Measurements from ENCODE around the gene SULT2B1.
"Not testable (repeated sequence)": the region's sequence is repeated elsewhere in the genome, so short reads cannot be mapped to it uniquely, and the experiment has no call there.

SULT2B1 gene

DNA sequence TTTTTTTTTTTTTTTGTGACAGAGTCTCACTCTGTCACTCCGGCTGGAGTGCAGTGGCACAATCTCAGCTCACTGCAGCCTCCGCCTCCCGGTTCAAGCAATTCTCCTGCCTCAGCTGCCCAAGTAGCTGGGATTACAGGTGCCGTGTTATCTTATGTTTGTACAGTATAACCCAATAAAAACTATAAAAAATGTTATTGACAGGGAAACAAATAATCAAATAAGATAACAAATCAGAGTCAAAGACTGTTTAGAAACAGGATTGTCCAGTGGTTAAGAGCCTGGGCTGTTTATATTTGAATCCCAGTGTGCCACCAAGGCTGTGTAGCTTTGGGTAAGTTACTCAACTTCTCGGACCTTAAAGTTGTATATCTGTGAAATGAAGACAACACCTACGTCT lies 21.2 kb upstream of the SULT2B1 start:
- H2BK5ac ChIP-seq (ENCODE audit: low read depth, low read length, poor library complexity) = no peak overlapping the region
- H3K36me3 ChIP-seq (ENCODE audit: control insufficient read depth in 1 of 2, insufficient read depth in 2 of 2, low read length in 2 of 2) = no peaks in the 10 kb centered on the region
- H2BK120ac ChIP-seq (ENCODE audit: insufficient read depth, low read length, poor library complexity) = no peak overlapping the region
- H4K12ac ChIP-seq (ENCODE audit: low read depth, low read length) = no peak overlapping the region
- no peak overlapping the region for H3K14ac ChIP-seq (ENCODE audit: low read length)
- H2AFZ ChIP-seq (ENCODE audit: insufficient read depth, low read length, poor library complexity) = no peak overlapping the region
- H3K4ac ChIP-seq (ENCODE audit: low read depth, low read length) = no peak overlapping the region
- no peak overlapping the region for H4K91ac ChIP-seq (ENCODE audit: low read depth, low read length)
- no peak overlapping the region for H2AK5ac ChIP-seq (ENCODE audit: low read length)
- peaks cover 5% of the 10 kb centered on the region for H3K9me3 ChIP-seq (ENCODE audit: insufficient read depth, low read depth, low read length)
- no peaks in the 10 kb centered on the region for H3K79me2 ChIP-seq (ENCODE audit: control insufficient read depth, insufficient read depth, low read length, poor library complexity)
- WGBS (ENCODE audit: extremely low coverage, insufficient coverage, insufficient read length) = no CpG with 5 or more reads among the region's 6 CpGs
- no peaks in the 10 kb centered on the region for H3K27me3 ChIP-seq (ENCODE audit: insufficient read depth, low read length)
- H3K4me1 ChIP-seq (ENCODE audit: control insufficient read depth in 1 of 2, insufficient read depth in 2 of 2, low read length in 2 of 2) = no peaks in the 10 kb centered on the region
- H3K9ac ChIP-seq (ENCODE audit: low read length) = no peak overlapping the region
- H3K27ac ChIP-seq (ENCODE audit: low read depth, low read length) = no peak overlapping the region
- no peak overlapping the region for H3K4me2 ChIP-seq (ENCODE audit: low read length)
- H3K79me1 ChIP-seq (ENCODE audit: low read length) = no peaks in the 10 kb centered on the region
- H3K18ac ChIP-seq (ENCODE audit: low read length) = no peak overlapping the region
- no peak for DNase-seq
- H4K8ac ChIP-seq (ENCODE audit: low read depth, low read length) = no peak overlapping the region
- H3K4me3 ChIP-seq (ENCODE audit: low read depth, low read length) = no peak overlapping the region
- no peak overlapping the region for H3K23ac ChIP-seq (ENCODE audit: low read length)
- H2BK12ac ChIP-seq (ENCODE audit: low read length) = no peak overlapping the region

DNA sequence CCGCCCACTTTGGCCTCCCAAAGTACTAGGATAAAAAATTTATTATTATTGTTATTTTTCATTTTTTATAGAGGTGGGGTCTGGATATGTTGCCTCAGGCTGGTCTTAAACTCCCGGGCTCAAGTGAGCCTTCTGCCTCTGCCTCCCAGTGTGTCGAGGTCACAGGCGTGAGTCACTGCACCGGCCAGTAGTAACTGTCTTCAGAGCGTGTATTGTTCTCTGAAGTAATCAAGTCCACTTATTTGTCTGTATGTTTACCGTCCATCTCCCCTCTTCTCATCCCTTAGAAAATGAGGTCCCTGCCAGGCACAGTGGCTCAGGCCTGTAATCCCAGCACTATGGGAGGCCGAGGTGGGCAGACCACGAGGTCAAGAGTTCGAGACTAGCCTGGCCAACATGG lies 18.2 kb upstream of the SULT2B1 start:
- Histone ChIP-seq H2BK12ac (ENCODE audit: low read length) (no peak overlapping the region), H3K14ac (ENCODE audit: low read length) (no peak overlapping the region), H3K79me2 (ENCODE audit: control insufficient read depth, insufficient read depth, low read length, poor library complexity) (no peaks in the 10 kb centered on the region), H3K4me2 (ENCODE audit: low read length) (no peak overlapping the region), H3K27ac (ENCODE audit: low read depth, low read length) (no peak overlapping the region), H3K79me1 (ENCODE audit: low read length) (no peaks in the 10 kb centered on the region), H2AK5ac (ENCODE audit: low read length) (no peak overlapping the region), H4K8ac (ENCODE audit: low read depth, low read length) (no peak overlapping the region), H2BK120ac (ENCODE audit: insufficient read depth, low read length, poor library complexity) (no peak overlapping the region), H3K23ac (ENCODE audit: low read length) (no peak overlapping the region), H4K12ac (ENCODE audit: low read depth, low read length) (no peak overlapping the region), H2AFZ (ENCODE audit: insufficient read depth, low read length, poor library complexity) (no peak overlapping the region), H3K4ac (ENCODE audit: low read depth, low read length) (no peak overlapping the region), H3K9ac (ENCODE audit: low read length) (no peak overlapping the region), H3K36me3 (ENCODE audit: control insufficient read depth in 1 of 2, insufficient read depth in 2 of 2, low read length in 2 of 2) (no peaks in the 10 kb centered on the region), H3K4me1 (ENCODE audit: control insufficient read depth in 1 of 2, insufficient read depth in 2 of 2, low read length in 2 of 2) (no peaks in the 10 kb centered on the region), H4K91ac (ENCODE audit: low read depth, low read length) (no peak overlapping the region), H2BK5ac (ENCODE audit: low read depth, low read length, poor library complexity) (no peak overlapping the region), H3K27me3 (ENCODE audit: insufficient read depth, low read length) (no peaks in the 10 kb centered on the region), H3K9me3 (ENCODE audit: insufficient read depth, low read depth, low read length) (peaks cover 5% of the 10 kb centered on the region), H3K4me3 (ENCODE audit: low read depth, low read length) (no peak overlapping the region), H3K18ac (ENCODE audit: low read length) (no peak overlapping the region)
- no peak for DNase-seq
- no CpG with 5 or more reads among the region's 10 CpGs for WGBS (ENCODE audit: extremely low coverage, insufficient coverage, insufficient read length)

GRCh38 chr19:48537541-48537940 lies 14.4 kb upstream of the SULT2B1 start:
- WGBS (ENCODE audit: extremely low coverage, insufficient coverage, insufficient read length) = no CpG with 5 or more reads among the region's 7 CpGs
- H3K36me3 ChIP-seq (ENCODE audit: control insufficient read depth in 1 of 2, insufficient read depth in 2 of 2, low read length in 2 of 2) = no peaks in the 10 kb centered on the region
- H2AK5ac ChIP-seq (ENCODE audit: low read length) = no peak overlapping the region

DNA sequence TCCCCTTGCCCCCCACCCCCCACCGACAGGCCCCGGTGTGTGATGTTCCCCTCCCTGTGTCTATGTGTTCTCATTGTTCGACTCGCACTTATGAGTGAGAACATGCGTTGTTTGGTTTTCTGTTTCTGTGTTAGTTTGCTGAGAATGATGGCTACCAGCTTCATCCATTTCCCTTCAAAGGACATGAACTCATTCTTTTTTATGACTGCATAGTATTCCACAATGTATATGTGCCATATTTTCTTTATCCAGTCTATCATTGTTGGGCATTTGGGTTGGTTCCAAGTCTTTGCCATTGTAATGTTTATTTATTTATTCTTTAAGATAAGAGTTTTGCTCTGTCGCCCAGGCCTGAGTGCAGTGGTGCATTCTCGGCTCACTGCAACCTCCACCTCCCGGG lies 13.9 kb upstream of the SULT2B1 start:
- not testable (repeated sequence) for H4K8ac ChIP-seq (ENCODE audit: low read depth, low read length); H3K18ac ChIP-seq (ENCODE audit: low read length); H2BK5ac ChIP-seq (ENCODE audit: low read depth, low read length, poor library complexity); DNase-seq; H2BK12ac ChIP-seq (ENCODE audit: low read length); H3K36me3 ChIP-seq (ENCODE audit: control insufficient read depth in 1 of 2, insufficient read depth in 2 of 2, low read length in 2 of 2); H3K23ac ChIP-seq (ENCODE audit: low read length); H3K79me2 ChIP-seq (ENCODE audit: control insufficient read depth, insufficient read depth, low read length, poor library complexity); H3K9me3 ChIP-seq (ENCODE audit: insufficient read depth, low read depth, low read length); H4K12ac ChIP-seq (ENCODE audit: low read depth, low read length); H3K4ac ChIP-seq (ENCODE audit: low read depth, low read length); H3K14ac ChIP-seq (ENCODE audit: low read length); H3K27me3 ChIP-seq (ENCODE audit: insufficient read depth, low read length); H2BK120ac ChIP-seq (ENCODE audit: insufficient read depth, low read length, poor library complexity); H3K79me1 ChIP-seq (ENCODE audit: low read length); H2AFZ ChIP-seq (ENCODE audit: insufficient read depth, low read length, poor library complexity); H3K4me1 ChIP-seq (ENCODE audit: control insufficient read depth in 1 of 2, insufficient read depth in 2 of 2, low read length in 2 of 2); H4K91ac ChIP-seq (ENCODE audit: low read depth, low read length); H3K27ac ChIP-seq (ENCODE audit: low read depth, low read length); H3K4me2 ChIP-seq (ENCODE audit: low read length); H3K9ac ChIP-seq (ENCODE audit: low read length); H3K4me3 ChIP-seq (ENCODE audit: low read depth, low read length); H2AK5ac ChIP-seq (ENCODE audit: low read length)
- WGBS (ENCODE audit: extremely low coverage, insufficient coverage, insufficient read length) = no CpG with 5 or more reads among the region's 8 CpGs

More at GRCh38 chr19:48537541-48537940, 14.4 kb upstream of the SULT2B1 start:
- no peak overlapping the region for H4K8ac ChIP-seq (ENCODE audit: low read depth, low read length)
- H4K91ac ChIP-seq (ENCODE audit: low read depth, low read length) = no peak overlapping the region
- no peak overlapping the region for H3K18ac ChIP-seq (ENCODE audit: low read length)
- no peaks in the 10 kb centered on the region for H3K79me2 ChIP-seq (ENCODE audit: control insufficient read depth, insufficient read depth, low read length, poor library complexity)
- H3K4me2 ChIP-seq (ENCODE audit: low read length) = no peak overlapping the region
- no peak overlapping the region for H4K12ac ChIP-seq (ENCODE audit: low read depth, low read length)
- H3K27ac ChIP-seq (ENCODE audit: low read depth, low read length) = no peak overlapping the region
- no peak overlapping the region for H3K14ac ChIP-seq (ENCODE audit: low read length)
- no peak overlapping the region for H3K9ac ChIP-seq (ENCODE audit: low read length)
- H3K9me3 ChIP-seq (ENCODE audit: insufficient read depth, low read depth, low read length) = no peaks in the 10 kb centered on the region
- no peaks in the 10 kb centered on the region for H3K79me1 ChIP-seq (ENCODE audit: low read length)
- DNase-seq = peak in 1 of 2 donors; percentile 59
- H3K23ac ChIP-seq (ENCODE audit: low read length) = no peak overlapping the region
- no peak overlapping the region for H2BK12ac ChIP-seq (ENCODE audit: low read length)
- H3K4ac ChIP-seq (ENCODE audit: low read depth, low read length) = no peak overlapping the region
- no peak overlapping the region for H2BK120ac ChIP-seq (ENCODE audit: insufficient read depth, low read length, poor library complexity)
- H2AFZ ChIP-seq (ENCODE audit: insufficient read depth, low read length, poor library complexity) = no peak overlapping the region
- H3K4me1 ChIP-seq (ENCODE audit: control insufficient read depth in 1 of 2, insufficient read depth in 2 of 2, low read length in 2 of 2) = no peaks in the 10 kb centered on the region
- H2BK5ac ChIP-seq (ENCODE audit: low read depth, low read length, poor library complexity) = no peak overlapping the region
- H3K27me3 ChIP-seq (ENCODE audit: insufficient read depth, low read length) = no peaks in the 10 kb centered on the region
- H3K4me3 ChIP-seq (ENCODE audit: low read depth, low read length) = no peak overlapping the region

All from trophoblast cell (in vitro differentiated cells and primary cell).